Measurements from ENCODE around the gene CKM. TPM values are rescaled to one million over a fixed set of nuclear protein-coding genes. Genes with fewer than 3 reads are reported as not detected.
A peak's percentile ranks its signal among the peaks of the same experiment; 100 is the strongest.

Gene CKM
- total RNA-seq, 1 donor from 2014 or later = not detected

- Mint-ChIP-seq H3K4me3 (no peak overlapping the region), H3K9me3 (peaks cover 2% of the 10 kb centered on the region), H3K27me3 (ENCODE audit: low read depth) (no peaks in the 10 kb centered on the region), H3K4me1 (no peaks in the 10 kb centered on the region), H3K36me3 (ENCODE audit: low read depth) (peaks cover 47% of the 10 kb centered on the region), H3K27ac (ENCODE audit: unreplicated experiment) (no peak overlapping the region)
- no peak for TF ChIP-seq CTCF (conservative IDR thresholded peaks at IDR 0.05)
- DNase-seq (ENCODE audit: low read depth, low spot score) = no peak
Measured at GRCh38 chr19:45296355-45296754, 26.3 kb downstream of the CKM start.

GRCh38 chr19:45295873-45296272 is 26.8 kb downstream of the CKM start:
- TF ChIP-seq CTCF (conservative IDR thresholded peaks at IDR 0.05) = no peak
- peaks cover 49% of the 10 kb centered on the region for H3K36me3 Mint-ChIP-seq (ENCODE audit: low read depth)
- no peak for DNase-seq (ENCODE audit: low read depth, low spot score)
- peaks cover 2% of the 10 kb centered on the region for H3K9me3 Mint-ChIP-seq
- H3K4me3 Mint-ChIP-seq = no peak overlapping the region
- no peaks in the 10 kb centered on the region for H3K27me3 Mint-ChIP-seq (ENCODE audit: low read depth)
- no peaks in the 10 kb centered on the region for H3K4me1 Mint-ChIP-seq
- H3K27ac Mint-ChIP-seq (ENCODE audit: unreplicated experiment) = no peak overlapping the region

- H3K27me3 Mint-ChIP-seq (ENCODE audit: low read depth) = no peaks in the 10 kb centered on the region
- DNase-seq (ENCODE audit: low read depth, low spot score) = no peak
- peaks cover 2% of the 10 kb centered on the region for H3K9me3 Mint-ChIP-seq
- no peak overlapping the region for H3K4me3 Mint-ChIP-seq
- no peak for TF ChIP-seq CTCF (conservative IDR thresholded peaks at IDR 0.05)
- no peak overlapping the region for H3K27ac Mint-ChIP-seq (ENCODE audit: unreplicated experiment)
- H3K4me1 Mint-ChIP-seq = no peaks in the 10 kb centered on the region
- H3K36me3 Mint-ChIP-seq (ENCODE audit: low read depth) = peaks cover 43% of the 10 kb centered on the region
Measured at GRCh38 chr19:45294291-45295029, 28.2 kb downstream of the CKM start.

- no peak overlapping the region for H3K4me3 Mint-ChIP-seq
- H3K36me3 Mint-ChIP-seq (ENCODE audit: low read depth) = peaks cover 41% of the 10 kb centered on the region
- DNase-seq (ENCODE audit: low read depth, low spot score) = no peak
- H3K27ac Mint-ChIP-seq (ENCODE audit: unreplicated experiment) = peak overlapping the region; percentile 75
- peaks cover 2% of the 10 kb centered on the region for H3K9me3 Mint-ChIP-seq
- no peak for TF ChIP-seq CTCF (conservative IDR thresholded peaks at IDR 0.05)
- no peaks in the 10 kb centered on the region for H3K27me3 Mint-ChIP-seq (ENCODE audit: low read depth)
- no peaks in the 10 kb centered on the region for H3K4me1 Mint-ChIP-seq
Measured at GRCh38 chr19:45293682-45294081, 29.0 kb downstream of the CKM start.

GRCh38 chr19:45291834-45292233 is 30.8 kb downstream of the CKM start:
- H3K9me3 Mint-ChIP-seq = peaks cover 2% of the 10 kb centered on the region
- H3K27ac Mint-ChIP-seq (ENCODE audit: unreplicated experiment) = no peak overlapping the region
- DNase-seq (ENCODE audit: low read depth, low spot score) = no peak
- no peaks in the 10 kb centered on the region for H3K27me3 Mint-ChIP-seq (ENCODE audit: low read depth)
- peaks cover 35% of the 10 kb centered on the region for H3K36me3 Mint-ChIP-seq (ENCODE audit: low read depth)
- TF ChIP-seq CTCF (conservative IDR thresholded peaks at IDR 0.05) = no peak
- H3K4me3 Mint-ChIP-seq = no peak overlapping the region
- H3K4me1 Mint-ChIP-seq = no peaks in the 10 kb centered on the region
